Measurements from ENCODE around the gene TMEM161A.
"Not testable (repeated sequence)": the region's sequence is repeated elsewhere in the genome, so short reads cannot be mapped to it uniquely, and the experiment has no call there.

TMEM161A gene

GRCh38 chr19:19138109-19138981 is at the start of gene TMEM161A:
Gene TMEM161A, minus strand, starts transcription at chr19:19138478. Its CDS starts 50 bp downstream, at chr19:19138428.
- DNase-seq (ENCODE audit: low read depth in 4 of 4, low spot score in 1 of 4): peak; percentile 89 to 95 (median 92)

- no peak for DNase-seq (ENCODE audit: low read depth in 4 of 4, low spot score in 1 of 4)
Measured at GRCh38 chr19:19186742-19187141, 48.5 kb upstream of the TMEM161A start.

GRCh38 chr19:19185853-19186740 is 47.8 kb upstream of the TMEM161A start:
- peak; percentile 27 to 50 (median 48) for DNase-seq (ENCODE audit: low read depth in 4 of 4, low spot score in 1 of 4)

DNA sequence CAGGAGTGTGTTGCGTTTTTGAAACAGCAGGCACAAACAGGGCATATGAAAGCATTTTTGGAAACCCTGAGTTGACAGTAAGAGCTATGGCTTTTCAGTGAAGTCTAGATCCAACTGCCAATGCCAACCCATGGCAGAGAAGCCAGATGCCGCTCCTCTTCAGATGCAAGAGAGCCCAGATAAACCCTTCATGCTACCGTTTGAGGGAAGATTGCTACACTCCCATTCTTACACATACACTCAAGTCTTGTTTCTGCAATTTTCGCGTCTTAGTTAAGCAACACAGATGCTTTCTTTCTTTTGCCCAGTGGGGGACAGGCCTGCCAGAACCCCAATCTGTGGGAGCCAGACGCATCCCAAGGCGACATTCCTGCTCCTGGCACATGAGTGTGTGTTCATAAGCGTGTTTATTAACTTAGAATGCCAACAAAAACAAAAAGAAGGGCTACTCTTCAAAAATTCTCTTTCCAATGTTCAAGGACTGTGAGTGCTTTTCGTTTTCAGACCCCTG is 43.3 kb upstream of the TMEM161A start:
- DNase-seq (ENCODE audit: low read depth in 4 of 4, low spot score in 1 of 4): no peak

DNA sequence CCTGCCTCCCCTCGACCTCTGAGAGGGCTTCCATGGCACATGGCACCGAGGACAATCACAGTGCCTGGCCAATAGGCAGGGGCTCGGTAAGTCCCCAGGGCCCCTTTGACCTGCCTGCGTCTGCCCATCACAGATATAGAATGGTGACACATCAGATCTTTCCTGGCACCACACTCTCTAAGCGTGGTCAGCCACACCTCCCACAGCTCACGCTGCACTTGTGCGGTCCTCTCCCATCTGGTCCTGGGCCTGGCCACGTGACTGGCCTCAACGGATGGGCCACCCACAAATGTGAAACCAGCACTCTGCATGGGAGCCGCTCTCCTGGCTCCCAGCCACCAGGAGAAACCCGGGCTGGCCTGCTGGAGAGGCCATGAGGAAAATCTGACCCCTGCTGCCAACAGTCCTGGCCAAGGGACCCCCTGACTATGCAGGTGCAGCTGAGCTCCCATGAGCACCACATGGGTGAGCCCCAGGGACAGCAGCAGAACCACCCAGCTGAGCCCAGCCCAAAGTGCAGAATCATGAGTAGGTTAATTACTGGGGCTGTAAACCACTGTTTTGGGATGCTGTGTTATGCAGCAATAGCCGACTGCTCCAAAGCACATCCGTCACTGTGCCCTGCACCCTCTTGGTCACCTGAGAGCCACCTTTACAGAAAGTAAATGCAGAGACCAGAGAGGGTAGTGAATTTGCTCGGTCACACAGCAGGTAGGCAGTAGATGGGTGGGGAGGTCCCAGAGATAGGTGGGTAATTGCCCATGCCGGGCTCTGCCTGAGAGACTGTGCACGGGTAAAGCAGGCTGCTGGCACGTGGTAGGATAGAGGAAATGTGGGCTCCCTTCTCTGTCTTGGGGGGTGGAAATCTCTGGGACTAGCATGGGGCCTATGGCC is 41.5 kb upstream of the TMEM161A start:
- DNase-seq (ENCODE audit: low read depth in 4 of 4, low spot score in 1 of 4): no peak

DNA sequence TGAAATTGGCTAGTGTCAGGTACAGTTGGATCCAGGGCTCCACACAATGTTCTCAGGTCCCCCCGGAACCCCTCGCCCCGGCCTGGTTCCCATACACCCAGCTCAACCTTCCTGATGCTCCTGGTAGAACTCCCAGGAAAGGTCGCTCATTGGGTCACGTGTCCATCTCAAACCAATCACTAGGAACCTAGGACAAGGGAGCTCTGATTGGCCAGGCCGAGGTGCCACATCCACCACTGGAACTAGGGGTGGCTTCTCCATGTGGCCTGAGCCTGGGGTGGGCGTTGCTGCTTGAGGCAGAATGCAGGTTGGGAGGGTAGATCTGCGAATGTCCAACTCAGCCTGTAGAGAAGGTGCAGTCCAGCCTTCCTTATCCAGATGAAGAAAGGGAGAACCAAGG is 38.7 kb upstream of the TMEM161A start:
- DNase-seq (ENCODE audit: low read depth in 4 of 4, low spot score in 1 of 4): no peak

DNA sequence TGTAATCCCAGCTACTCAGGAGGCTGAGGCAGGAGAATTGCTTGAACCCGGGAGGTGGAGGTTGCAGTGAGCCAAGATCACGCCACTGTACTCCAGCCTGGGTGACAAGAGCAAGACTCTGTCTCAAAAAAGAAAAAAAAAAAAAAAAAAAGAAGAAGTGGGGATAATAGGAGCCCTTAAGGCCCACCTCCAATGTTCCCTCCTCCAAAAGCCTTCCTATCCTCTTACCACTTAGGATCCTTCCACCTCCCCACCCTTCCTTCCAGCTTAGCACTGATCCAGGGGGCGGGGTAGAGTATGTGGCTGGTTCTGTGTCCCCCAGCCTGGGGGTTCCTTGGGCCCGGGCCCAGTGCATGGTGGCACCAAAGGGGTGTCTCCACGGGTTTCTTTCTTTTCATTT is 35.0 kb upstream of the TMEM161A start:
- DNase-seq (ENCODE audit: low read depth in 4 of 4, low spot score in 1 of 4): not testable (repeated sequence)

DNA sequence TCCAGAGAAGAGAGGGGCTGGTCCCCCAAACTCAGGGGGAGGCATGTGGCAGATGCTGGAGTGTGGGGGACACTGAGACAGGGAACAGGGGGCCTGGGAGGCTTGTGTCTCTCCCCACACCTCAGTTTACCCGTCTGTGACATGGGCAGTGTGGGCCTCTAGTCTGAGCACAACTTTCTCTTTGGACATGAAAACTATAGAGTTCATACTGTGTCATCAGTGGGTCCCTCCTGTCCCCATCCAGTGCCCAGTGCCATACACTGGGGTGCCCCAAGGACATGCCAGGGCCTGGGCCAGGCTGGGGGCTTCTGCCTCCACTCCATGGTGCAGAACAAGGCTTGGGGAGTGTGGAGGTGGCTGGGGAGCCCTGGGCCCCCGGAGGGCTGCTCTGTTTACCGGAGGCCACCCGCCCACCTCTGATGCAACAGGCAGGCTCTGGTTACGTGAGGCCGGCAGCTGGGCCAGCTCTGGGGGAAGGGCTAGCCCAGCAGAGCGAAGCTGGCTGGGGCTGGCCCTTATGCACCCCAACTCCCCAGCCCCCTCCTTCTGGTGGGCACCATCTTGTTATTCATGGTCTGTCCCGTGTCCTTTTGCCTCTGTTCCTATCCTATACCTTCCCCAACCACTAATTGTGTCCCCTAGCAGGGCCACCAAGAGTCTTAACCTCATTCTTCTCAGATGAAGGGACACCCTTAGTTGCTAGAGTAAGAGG is 33.7 kb upstream of the TMEM161A start:
- DNase-seq (ENCODE audit: low read depth in 4 of 4, low spot score in 1 of 4): no peak

DNA sequence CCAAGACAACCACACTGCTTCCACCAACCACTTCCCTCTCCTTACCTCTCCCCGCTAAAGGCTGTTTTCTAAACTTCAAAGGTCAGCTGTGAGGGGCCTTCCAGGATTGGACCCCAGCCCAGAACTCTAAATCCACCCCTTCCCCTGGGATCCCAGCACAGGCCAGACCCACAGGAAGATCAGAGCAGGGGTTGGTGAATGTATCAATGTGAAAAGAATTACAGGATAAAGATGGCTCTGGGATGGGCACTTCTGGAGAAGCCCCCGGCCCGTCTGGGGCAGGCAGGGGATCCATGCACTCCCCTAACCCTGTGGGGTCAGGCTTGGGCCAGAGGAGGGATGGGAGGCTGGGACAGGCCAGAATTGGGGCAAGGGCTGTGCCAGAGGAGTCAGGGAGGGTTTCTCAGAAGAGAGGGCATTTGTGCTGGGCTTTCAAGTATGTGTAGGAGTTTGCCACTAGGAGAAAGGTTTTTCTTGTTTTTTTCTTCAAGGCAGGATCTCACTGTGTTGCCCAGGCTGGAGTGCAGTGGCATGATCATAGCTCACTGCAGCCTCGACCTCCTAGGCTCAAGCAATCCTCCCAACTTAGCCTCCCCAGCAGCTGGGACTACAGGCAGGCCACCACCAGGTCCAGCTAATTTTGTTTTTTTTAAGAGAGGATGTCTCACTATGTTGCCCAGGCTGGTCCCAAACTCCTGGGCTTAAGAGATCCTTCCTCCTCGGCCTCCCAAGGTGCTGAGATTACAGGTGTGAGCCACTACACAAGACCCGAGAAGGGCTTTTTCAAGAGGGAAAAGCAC is 32.8 kb upstream of the TMEM161A start:
- DNase-seq (ENCODE audit: low read depth in 4 of 4, low spot score in 1 of 4): no peak

- peak; percentile 27 to 74 (median 63) for DNase-seq (ENCODE audit: low read depth in 4 of 4, low spot score in 1 of 4)
Measured at GRCh38 chr19:19170053-19170872, 32.0 kb upstream of the TMEM161A start, which contains the start of gene MEF2B. Gene MEF2B, minus strand, starts transcription at chr19:19170263. Its CDS starts 19,528 bp downstream, at chr19:19150735.

- DNase-seq (ENCODE audit: low read depth in 4 of 4, low spot score in 1 of 4): no peak
Measured at GRCh38 chr19:19169236-19170052, 31.2 kb upstream of the TMEM161A start.

GRCh38 chr19:19167612-19168011 is 29.3 kb upstream of the TMEM161A start:
- DNase-seq (ENCODE audit: low read depth in 4 of 4, low spot score in 1 of 4): no peak

DNA sequence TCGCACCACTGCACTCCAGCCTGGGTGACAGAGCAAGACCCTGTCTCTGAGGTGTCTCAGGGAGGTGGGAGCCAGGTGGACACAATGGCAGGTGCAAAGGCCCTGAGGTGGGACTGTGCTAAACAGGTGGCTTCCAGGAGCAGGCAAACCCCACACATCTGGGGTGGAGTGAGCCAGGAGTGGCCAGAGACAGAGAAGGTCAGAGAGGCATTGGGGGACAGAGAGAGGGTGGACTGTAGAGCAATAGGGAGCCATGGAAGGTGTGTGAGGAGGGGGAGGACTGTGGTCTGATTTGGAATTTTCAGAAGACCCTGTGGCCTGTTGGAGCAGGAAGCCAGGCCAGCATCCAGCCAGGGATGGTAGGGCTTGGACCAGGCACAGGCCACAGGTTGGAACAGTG is 27.1 kb upstream of the TMEM161A start:
- DNase-seq (ENCODE audit: low read depth in 4 of 4, low spot score in 1 of 4): no peak

DNA sequence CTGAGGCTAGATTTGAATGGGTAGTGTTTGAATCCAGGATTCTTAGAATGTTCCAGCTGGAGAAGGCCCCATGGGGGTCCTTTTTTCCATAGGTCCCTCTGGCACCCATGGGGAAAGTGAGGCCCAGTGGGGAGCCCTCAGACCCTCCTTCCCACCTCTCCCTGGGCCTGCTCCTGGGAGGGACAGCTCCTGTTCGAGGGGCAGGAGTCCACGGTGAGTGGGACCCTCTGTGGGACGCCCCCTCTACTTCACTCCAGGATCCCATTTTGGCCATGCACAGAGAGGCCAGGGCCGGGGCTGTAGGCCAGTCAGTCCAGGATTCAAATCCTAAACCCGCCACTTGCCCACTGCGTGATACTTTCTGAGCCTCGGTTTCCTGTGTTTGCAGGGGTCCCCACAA is 24.2 kb upstream of the TMEM161A start:
- no peak for DNase-seq (ENCODE audit: low read depth in 4 of 4, low spot score in 1 of 4)

DNA sequence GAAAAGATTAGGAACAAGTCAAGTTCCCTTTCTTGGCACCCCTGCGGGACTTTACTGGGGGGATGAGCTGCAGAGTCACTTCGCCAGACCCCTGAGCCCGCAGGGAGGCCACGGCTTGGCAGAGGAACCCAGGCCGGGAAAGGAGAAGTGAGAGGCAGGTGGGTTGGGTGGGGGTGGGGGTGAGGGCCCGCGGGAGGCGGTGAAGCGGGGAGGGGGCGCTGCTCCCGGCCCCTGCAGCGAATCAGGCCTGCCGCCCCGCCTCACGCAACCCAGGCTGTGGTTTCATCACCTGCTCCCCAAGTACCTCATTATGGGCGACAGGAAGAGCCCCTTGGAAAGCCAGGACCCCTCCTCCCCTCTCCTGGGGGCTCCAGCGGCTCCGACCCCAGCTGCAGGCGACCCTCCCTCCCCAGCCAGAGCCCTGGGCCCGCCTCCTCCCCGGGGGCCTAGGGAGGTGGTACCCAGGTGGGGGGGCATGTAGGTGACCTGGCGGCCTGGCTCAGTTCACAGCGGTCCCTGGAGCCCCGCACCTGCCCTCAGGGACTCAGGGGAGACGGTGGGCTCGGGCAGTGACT is 22.3 kb upstream of the TMEM161A start:
- DNase-seq (ENCODE audit: low read depth in 4 of 4, low spot score in 1 of 4): no peak

DNA sequence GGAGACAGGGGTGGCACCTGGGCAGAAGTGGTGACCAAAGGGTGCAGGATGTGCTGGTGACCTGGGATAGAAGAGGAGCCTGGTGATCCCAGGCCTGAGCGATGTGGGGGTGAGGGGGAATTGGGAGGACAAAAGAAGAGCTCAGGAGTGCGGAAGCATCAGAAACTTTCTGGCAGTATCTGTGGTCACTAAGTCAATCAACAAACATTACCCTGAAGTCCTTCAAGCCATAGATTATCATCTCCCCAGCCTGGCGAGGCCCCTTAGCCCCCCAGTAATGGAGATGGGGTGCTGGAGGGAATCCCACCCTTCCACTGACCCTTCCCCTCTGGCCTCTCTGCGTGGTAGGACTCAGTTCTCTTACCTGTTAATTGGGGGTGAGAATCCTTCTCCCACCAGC is 21.3 kb upstream of the TMEM161A start:
- no peak for DNase-seq (ENCODE audit: low read depth in 4 of 4, low spot score in 1 of 4)

GRCh38 chr19:19157808-19158207 is 19.5 kb upstream of the TMEM161A start:
- no peak for DNase-seq (ENCODE audit: low read depth in 4 of 4, low spot score in 1 of 4)
